NCI-H1694 (cell line): ENCODE data around the gene GRIN2A.

Experiments used
- DNase-seq: peaks from one replicate; lab custom pipeline; 2025; lab: John Stamatoyannopoulos, UW

Gene GRIN2A

GRCh38 chr16:10130538-10130937 lies 51.7 kb downstream of the GRIN2A start:
- DNase-seq = no peak

DNA sequence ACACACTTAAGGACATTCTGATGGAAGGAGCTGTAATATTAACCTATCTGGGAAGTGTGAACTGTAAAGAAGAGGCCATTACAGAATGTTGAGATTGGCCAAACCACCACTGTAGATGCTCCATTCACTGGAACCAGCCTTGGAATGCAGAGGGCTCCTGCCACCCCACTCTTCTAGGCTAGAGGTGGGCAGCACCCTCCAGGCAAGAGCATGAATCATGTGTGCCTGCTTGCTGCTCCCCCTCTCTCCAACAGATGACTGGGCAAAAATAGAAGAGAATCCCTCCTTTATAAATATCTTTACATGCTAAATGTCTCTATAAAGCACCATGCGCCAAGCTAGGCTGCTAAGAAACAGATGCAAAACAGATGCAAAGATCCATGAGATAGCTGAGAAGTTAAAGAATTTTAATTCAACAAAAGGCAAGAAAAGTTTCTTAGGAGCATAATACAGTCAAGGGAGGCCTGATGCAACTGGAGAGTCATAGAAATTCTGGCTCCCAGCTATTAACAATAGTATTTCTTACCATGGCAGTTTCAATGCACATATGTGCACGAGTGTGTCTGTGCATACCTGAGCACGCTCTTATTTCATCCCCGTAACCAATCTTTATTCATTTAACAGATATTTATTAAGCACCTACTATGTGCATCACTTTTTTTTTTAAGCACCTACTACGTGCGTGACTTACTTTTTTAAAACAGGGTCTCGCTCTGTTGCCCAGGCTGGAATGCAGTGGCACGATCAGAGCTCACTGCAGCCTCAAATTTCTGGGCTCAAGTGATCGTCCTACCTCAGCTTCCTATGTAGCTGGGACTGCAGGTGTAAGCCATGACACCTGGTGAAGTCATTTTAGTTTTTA lies 53.6 kb downstream of the GRIN2A start:
- no peak for DNase-seq

GRCh38 chr16:10126686-10127085 lies 55.5 kb downstream of the GRIN2A start:
- no peak for DNase-seq

- DNase-seq = no peak
These were observed 59.1 kb downstream of the GRIN2A start for GRCh38 chr16:10123141-10123540.

DNA sequence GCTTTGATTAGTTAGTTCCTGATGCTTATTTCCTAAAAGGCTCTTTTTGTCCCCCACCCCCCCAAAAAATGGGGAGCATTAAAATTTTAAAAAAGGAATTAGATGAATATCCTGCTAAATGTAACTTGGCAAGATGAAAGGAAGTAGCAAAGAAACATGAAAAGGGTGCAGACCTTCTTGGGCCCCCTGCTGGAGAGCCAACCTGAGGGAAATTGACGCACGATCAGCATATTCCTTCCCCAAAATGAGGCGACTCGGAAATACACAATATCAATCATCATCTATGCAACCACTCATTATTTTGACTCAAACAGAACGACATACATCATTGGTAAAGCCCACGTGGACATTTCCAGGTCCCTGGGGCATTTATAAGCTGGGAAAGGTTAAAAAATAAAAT lies 59.7 kb downstream of the GRIN2A start:
- DNase-seq = no peak

DNA sequence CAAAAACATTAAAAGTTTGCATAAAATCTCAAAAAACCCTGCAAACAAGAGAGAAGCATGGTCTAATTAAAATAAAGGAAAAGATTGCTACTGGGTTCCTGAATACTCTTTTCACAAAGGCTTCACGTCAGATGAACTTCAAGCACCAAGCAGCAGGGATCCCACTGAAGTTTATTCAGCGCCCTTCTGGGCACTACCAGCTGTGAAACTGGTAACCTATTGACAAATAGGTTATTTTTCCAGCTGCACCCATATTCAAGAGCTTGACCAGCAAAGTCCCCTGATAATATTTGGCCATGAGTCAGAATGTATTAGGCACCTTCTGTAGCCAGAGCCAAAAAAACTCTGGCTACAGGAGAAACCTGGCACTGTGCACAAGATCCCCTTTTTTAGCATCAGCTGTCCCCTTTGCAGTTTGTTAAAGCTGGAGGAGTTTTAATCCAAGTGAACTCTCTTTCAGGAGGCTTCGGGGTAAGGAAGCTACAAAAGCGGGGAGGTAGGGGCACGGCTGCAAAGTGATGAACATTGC lies 60.3 kb downstream of the GRIN2A start:
- no peak for DNase-seq

DNA sequence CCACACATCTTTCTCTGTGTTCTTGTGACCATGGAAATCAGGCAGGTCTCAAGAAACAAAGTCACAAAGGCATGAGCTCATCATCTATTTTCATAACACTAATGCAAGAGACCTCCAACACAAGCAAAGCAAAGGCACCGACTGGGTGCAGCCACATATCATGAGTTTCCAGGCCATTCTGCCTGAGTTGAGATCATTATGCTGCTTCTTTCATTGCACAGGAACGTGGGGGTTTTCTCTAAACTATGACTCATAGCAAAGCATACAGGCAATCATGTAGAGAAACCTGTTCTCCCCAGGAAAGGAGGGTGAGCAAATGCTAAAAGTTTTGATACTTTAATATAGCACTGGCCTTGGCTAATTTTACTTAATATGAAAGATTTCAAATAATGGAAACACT lies 60.7 kb downstream of the GRIN2A start:
- no peak for DNase-seq

- no peak for DNase-seq
These were observed 61.3 kb downstream of the GRIN2A start for GRCh38 chr16:10120953-10121352.

DNA sequence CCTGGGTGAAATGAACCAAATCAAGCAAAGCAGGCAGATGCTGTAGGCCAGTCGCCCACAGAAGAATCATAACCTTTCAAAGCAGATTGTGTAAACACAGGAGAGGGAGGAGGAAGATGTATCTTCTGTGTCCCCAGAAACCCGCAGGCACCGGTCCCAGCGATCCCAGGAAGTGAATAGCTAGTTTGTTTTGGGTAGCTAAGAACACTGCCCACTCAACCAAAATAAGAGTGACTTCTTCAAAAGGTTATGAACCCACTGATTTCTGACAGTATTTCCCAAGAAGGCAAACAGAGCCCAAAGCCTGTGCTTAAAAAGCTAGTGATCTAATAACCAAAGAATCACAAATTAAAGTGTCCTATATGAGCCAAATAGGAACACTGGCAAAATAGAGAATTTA lies 67.8 kb downstream of the GRIN2A start:
- no peak for DNase-seq

DNA sequence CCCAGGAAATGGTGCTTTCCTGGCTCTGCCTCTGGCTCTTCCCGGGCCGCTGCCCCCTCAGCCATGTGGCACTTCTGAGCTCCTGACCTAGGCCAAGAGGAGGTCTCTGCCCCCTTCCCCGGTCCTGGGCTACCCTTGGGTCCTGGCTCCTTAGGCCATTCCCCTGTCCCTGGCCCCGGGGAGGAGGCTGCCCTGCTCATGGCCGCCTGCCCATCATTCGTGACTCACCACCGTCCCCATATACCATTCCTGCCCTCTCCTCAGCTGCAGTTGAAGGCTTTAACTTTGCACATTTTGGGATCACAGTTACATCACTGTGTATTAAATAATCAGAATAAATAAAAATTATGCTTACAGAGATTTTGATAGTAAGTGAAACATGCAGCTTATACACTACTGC lies 69.0 kb downstream of the GRIN2A start:
- DNase-seq = no peak

- no peak for DNase-seq
These were observed 70.2 kb downstream of the GRIN2A start for GRCh38 chr16:10112021-10112420.

DNA sequence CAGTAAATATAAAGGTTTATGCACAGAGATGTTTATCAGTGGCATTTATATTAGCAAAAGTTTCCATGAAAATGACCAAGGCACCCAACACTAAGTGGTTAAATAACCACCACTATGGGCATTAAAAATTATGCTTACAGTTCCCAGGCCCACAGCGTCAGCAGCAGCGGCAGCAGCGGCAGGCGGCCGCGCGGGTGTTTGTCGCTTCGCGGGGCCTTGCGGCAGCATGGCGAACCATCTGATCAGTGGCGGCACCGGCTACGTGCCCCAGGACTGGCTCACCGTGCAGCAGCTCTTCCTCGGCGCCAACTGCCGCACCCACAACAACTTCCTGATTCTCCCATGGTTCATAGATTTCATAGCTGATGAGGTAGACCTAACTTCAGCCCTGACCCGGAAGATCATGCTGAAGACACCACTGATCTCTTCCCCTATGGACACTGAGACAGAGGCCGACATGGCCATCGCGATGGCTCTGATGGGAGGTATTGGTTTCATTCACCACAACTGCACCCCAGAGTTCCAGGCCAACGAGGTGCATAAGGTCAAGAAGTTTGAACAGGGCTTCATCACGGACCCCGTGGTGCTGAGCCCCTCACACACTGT lies 71.0 kb downstream of the GRIN2A start:
- no peak for DNase-seq

DNA sequence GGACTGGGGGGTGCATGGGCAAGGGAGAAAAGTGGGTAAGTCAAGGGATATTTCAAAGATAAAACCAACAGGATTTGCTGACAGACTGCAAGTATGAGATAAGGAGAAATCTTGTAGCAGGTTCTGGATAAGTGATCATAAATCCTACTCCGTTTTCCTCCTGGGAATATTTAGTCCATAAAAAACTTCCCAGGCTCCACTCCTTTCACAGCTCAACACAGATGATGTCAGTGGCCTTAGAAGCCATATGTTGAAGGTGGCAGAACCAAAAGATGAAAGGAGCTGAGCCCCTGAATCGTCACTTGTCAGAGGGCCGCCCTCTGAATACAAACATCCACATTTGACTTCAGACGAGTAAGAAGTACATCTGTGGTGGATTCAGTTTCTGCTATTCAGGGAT lies 71.7 kb downstream of the GRIN2A start:
- no peak for DNase-seq

DNA sequence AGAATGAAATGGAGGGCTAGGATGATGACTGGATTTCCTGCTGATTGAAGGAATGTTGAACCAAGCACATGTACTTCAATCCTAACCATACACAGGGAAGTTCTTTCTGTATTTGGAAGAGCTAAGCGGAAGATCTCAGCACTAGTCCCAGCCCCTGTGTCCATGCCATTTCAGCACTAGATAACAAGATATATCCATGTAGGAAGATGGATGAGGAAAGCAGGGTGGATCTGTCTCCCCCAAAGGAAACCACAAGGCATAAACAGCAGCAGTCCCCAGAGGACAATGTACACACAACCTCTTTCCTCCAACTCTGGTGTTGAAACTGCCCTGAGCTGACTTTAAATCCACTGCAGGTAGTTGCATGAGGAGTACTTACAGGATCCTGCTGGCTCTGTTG lies 75.1 kb downstream of the GRIN2A start:
- DNase-seq = no peak

DNA sequence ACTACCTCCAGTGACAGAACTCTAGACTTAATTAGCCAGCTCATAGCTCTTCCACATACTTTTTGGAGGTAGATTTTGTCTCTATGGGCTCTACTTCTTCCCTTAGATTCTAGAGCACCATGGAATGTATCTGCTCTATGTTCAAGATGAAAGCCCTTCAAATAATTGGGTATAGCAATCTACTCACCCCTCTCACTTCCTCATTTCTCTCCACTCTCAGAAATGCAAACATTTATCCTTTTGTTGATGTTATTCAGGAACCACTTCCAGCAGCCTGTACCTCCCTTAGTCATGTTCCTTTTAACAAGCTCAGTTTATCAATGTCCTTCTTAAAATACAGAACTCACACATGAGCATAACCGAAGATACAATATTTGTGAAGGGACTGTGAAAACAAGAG lies 78.5 kb downstream of the GRIN2A start:
- no peak for DNase-seq

DNA sequence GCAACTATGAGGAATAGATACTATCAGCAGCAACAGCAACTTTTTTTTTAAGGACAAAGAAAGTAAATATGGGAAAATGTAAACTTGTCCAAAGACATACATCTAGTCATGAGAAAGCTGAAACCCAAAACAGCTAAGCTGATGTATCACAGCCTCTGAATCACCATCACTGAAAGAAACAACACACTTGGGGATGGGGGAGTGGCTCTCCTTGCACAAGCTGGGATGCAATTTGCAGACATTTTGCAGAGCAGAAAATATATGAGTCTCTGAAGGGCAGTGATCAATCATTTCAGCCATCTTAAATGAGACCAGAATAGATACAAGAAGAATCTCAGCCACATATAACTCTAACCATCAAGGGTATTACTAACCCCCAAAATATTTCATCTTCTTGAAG lies 79.1 kb downstream of the GRIN2A start:
- no peak for DNase-seq

- DNase-seq = no peak
These were observed 81.4 kb downstream of the GRIN2A start for GRCh38 chr16:10100829-10101228.

DNA sequence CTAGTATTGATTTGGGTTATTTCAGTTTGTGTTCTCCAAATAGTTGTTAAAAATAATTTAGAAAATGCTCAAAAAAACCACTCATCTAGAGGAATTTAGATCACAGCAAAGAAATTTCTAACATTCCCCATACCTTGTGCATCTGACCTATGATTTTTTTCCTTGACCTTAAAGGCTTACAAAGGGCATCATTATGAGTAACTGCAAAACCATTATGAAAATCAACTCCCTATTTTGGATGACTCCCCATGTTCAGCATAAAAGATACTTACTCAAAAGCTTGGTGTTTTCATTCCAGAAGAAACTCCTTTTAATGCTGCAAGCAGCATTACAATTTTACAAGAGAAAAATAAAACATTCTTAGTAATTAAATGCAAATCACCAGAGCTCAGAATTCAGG lies 83.2 kb downstream of the GRIN2A start:
- no peak for DNase-seq

GRCh38 chr16:10097271-10097670 lies 85.0 kb downstream of the GRIN2A start:
- DNase-seq = no peak

DNA sequence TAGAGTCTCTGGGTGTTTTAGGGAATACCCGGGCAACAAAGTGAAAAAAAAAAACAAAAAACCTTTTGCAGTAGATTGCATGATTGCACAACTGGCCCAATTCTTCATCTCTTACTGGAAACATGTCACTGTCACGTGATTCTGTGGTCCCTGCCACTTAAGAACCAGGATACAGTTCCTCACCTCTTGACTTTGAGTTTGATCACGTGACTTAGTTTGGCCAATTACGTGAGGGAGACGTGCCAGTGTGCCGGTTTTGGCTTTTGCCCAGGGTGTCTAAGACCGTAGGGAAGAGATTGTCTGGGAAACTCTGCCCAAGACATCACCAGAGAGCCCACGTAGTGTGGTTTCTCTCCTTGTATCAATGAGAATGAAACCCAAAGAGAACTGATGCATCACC lies 88.7 kb downstream of the GRIN2A start:
- DNase-seq = no peak

DNA sequence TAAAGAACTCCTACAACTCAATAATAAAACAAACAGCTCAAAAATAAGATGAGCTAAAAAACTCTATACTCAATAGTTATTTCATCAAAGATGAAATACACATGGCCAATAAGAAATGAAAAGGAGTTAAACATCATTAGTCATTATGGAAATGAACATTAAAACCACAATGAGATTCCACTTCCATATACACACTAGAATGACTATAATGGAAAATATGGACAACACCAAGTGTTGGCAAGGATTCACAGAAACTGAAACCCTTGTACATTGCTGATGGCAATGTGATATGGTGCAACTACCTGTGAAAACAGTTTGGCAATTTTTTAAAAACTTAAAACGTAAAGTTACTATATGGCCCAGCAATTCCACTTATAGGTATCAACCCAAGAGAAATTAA lies 91.4 kb downstream of the GRIN2A start:
- no peak for DNase-seq

DNA sequence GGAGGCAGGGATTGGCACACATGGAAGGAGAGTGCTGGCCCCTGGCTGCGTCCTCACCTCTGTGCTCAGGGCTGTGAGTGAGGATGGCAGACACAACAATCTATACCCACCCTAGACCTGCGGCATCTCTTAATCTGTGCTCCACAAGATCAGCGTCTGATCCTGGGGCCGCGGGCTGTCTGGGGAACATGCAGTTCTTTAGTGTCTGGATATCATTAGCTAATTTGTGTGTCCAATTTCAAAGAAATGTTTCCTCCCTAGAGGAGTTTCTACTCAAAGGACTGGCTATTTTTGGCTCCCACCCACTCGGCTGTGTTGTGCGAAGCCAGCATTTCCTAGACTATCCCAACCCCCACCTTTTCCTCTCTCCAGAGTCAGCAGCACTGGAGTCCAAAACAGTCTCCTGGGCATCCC lies 93.8 kb downstream of the GRIN2A start:
- DNase-seq = no peak

DNA sequence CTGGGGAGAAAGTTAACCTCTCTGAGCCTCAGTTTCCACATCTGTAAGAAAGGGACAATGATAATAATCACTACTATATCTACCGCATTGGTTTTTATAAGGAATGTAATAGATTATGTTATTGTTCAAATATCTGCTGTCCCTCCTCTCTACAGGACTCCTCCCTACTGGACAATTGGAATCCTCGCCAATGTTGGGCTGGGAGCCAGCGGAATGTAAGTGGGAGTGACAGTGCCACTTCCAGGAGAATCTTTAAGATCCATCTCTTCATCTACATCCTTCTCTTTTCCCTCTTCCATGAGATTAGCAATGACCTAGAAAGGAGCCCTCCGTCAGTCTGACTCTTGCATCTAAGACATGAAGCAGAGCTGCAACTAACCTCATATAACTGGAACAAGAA lies 95.1 kb downstream of the GRIN2A start:
- DNase-seq = no peak

DNA sequence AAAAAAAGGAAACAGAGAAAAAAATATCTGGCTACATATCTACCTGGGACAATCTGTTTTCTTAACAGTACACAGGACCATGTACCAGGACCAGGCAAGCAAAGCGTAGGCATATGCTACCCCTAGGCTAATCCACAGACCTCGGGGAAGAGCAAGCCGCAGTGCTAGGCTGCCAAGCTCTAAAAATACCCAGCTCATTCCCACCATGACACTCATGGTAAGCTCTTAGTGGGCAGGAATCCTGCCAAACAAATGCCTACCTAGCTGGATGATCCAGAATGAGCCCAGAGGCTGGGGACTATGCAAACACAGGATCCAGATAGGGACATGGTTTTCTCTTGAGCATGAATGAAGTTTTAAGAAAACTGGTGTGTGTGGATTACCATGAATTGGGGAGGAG lies 95.6 kb downstream of the GRIN2A start:
- no peak for DNase-seq
